Panc1 (cell line): ENCODE measurements around the gene IL32. TPM values are rescaled to one million over a fixed set of nuclear protein-coding genes. Genes with fewer than 3 reads are reported as not detected.

Experiments
- ATAC-seq: fragments of 200-7000 bp; cut with Tn5 transposase; 2 replicates; pipeline ENCODE4 v1.9.1; 2020; ENCODE audit warnings: mild to moderate bottlenecking, moderate library complexity
- BruUV-seq: library from RNA; stranded (reverse); fragments of 400-500 nt; replicated peaks from 2 replicates; lab custom pipeline; 2021; lab: Mats Ljungman, UMichigan
- CTCF ChIA-PET: fragments of 300-600 bp; sonication (Branson Sonifier 250); formaldehyde crosslinking; loops from one replicate; lab custom pipeline; 2022; ENCODE audit warnings: antibody characterized with exemption; lab: Charles Lee
- POLR2A ChIA-PET: fragments of 300-600 bp; sonication (Branson Sonifier 250); formaldehyde crosslinking; loops from one replicate; lab custom pipeline; 2022; ENCODE audit warnings: antibody characterized with exemption; lab: Charles Lee
- DNase-seq: peaks from one replicate; pipeline ENCODE4 v3.0.0-alpha.2; 2010; ENCODE audit warnings: low read depth, low spot score
- H3K27ac ChIP-seq: 2 replicates; pipeline ENCODE4 v1.5.1; 2011; ENCODE audit warnings: mild to moderate bottlenecking, low read length, inconsistent platforms
- H3K27me3 ChIP-seq: fragments of 200-500 bp; sonication (Bioruptor generic); 2 replicates; pipeline ENCODE4 v1.6.0; 2014; ENCODE audit warnings: low read length, inconsistent platforms; ENCODE audit not compliant: control insufficient read depth, insufficient read depth
- H3K36me3 ChIP-seq: fragments of 200-500 bp; sonication (Bioruptor generic); 2 replicates; pipeline ENCODE4 v1.5.1; 2014; ENCODE audit warnings: inconsistent platforms, mild to moderate bottlenecking, low read length, moderate library complexity; ENCODE audit not compliant: control insufficient read depth, insufficient read depth
- H3K4me1 ChIP-seq: 2 replicates; pipeline ENCODE4 v1.5.1; 2011; ENCODE audit warnings: inconsistent platforms, mild to moderate bottlenecking, low read length, moderate library complexity; ENCODE audit not compliant: control insufficient read depth, insufficient read depth
- H3K4me3 ChIP-seq, 2 experiments: 2 replicates each; pipeline ENCODE4 v1.5.1; 2011 to 2012; ENCODE audit warnings: low read depth in 2 of 2, low read length in 2 of 2, mild to moderate bottlenecking in 2 of 2, inconsistent platforms in 1 of 2, moderate library complexity in 1 of 2
- H3K9me3 ChIP-seq: fragments of 200-500 bp; sonication (Bioruptor generic); 2 replicates; pipeline ENCODE4 v1.5.1; 2014; ENCODE audit warnings: low read depth, mild to moderate bottlenecking, inconsistent platforms, low read length, moderate library complexity; ENCODE audit not compliant: control insufficient read depth, insufficient read depth
- CTCF ChIP-seq: fragments of 450-650 bp; IDR thresholded peaks from 2 replicates; pipeline ENCODE4 v1.5.1; 2017; ENCODE audit warnings: mild to moderate bottlenecking
- POLR2AphosphoS5 ChIP-seq: IDR thresholded peaks from 2 replicates; pipeline ENCODE4 v1.6.1; 2012; ENCODE audit warnings: mild to moderate bottlenecking, low read depth, low read length, moderate library complexity
- REST ChIP-seq, 2 experiments: IDR thresholded peaks; 2 replicates each; pipeline ENCODE4 v1.6.1; 2011 to 2012; ENCODE audit warnings: low read depth in 2 of 2, control low read depth in 1 of 2, low read length in 1 of 2, mild to moderate bottlenecking in 1 of 2, moderate library complexity in 1 of 2; ENCODE audit not compliant: insufficient read depth in 1 of 2
- SIN3A ChIP-seq: IDR thresholded peaks from 2 replicates; pipeline ENCODE4 v1.6.1; 2012; ENCODE audit warnings: low read depth, mild to moderate bottlenecking, low read length, moderate library complexity, borderline replicate concordance; ENCODE audit not compliant: insufficient read depth
- TCF7L2 ChIP-seq: IDR thresholded peaks from 2 replicates; pipeline ENCODE4 v1.6.1; 2011; ENCODE audit warnings: mild to moderate bottlenecking, low read depth, low read length, inconsistent platforms
- in situ Hi-C: cut with HindIII; loops from 2 replicates; pipeline ENCODE4 v1.10.0; 2016; ENCODE audit warnings: low sequenced_read_pairs, low pct_unique_long_range_greater_than_20kb
- intact Hi-C: fragments of 100-400 bp; cut with micrococcal nuclease; formaldehyde crosslinking; loops from one replicate; pipeline ENCODE4 v1.10.0; 2022; ENCODE audit not compliant: unreplicated experiment
- total RNA-seq: library from RNA; stranded (reverse); gene quantifications from one replicate; pipeline ENCODE4 v1.2.1, GENCODE V29; 2021; ENCODE audit not compliant: unreplicated experiment

IL32 gene
- total RNA-seq, 1 experiment from 2014 or later = 17.1 TPM

- CTCF ChIA-PET = interaction anchor here (0.6 to 1.2 kb wide), 2 partner anchors 10 to 28 kb away, joined by 3 to 4 read pairs; no protein-coding TSS in a partner anchor
- TF ChIP-seq CTCF = peak; percentile 68
- TF ChIP-seq SIN3A = no peak
- no peak for TF ChIP-seq POLR2AphosphoS5
- no peak for TF ChIP-seq TCF7L2
- peak; percentile 23 to 66; a peak in 3 of 4 replicates for TF ChIP-seq REST (IDR thresholded peaks at IDR 0.05; ENCODE audit: insufficient read depth in 1 of 2, low read depth in 2 of 2, low read length in 1 of 2)
- Histone ChIP-seq H3K27me3 (no peaks in the 10 kb centered on the region), H3K4me3 (no peak overlapping the region), H3K9me3 (no peaks in the 10 kb centered on the region), H3K36me3 (no peaks in the 10 kb centered on the region), H3K4me1 (no peaks in the 10 kb centered on the region), H3K27ac (no peak overlapping the region)
- no TSS peak for BruUV-seq
- POLR2A ChIA-PET = no interaction called here
- intact Hi-C loops = no loop called here
- in situ Hi-C loops = no loop called here
- DNase-seq = no peak
- peak; percentile 61 for ATAC-seq
Observed at GRCh38 chr16:3087243-3088235, 22.1 kb downstream of the IL32 start.

DNA sequence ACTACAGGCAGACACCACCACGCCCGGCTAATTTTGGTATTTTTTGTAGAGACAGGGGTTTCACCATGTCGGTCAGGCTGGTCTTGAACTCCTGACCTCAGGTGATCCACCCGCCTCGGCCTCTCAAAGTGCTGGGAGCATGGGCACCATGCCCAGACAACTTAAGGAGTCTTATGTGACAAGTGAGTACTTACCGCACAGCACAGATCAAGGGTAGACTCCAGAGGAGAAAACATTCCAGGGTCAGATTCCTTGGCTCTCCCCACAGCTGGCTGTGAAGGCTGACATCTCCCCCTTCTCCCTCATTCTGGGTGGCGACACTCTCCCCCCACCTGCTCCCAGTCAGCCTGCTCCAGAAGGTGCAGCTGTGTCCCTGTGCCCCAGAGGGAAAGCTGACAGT lies 23.0 kb downstream of the IL32 start:
- TF ChIP-seq CTCF (no peak), POLR2AphosphoS5 (no peak), SIN3A (no peak), TCF7L2 (no peak), REST (IDR thresholded peaks at IDR 0.05; ENCODE audit: insufficient read depth in 1 of 2, low read depth in 2 of 2, low read length in 1 of 2) (no peak)
- in situ Hi-C loops = no loop called here
- Histone ChIP-seq H3K27ac (no peak overlapping the region), H3K36me3 (no peaks in the 10 kb centered on the region), H3K27me3 (no peaks in the 10 kb centered on the region), H3K9me3 (no peaks in the 10 kb centered on the region), H3K4me1 (no peaks in the 10 kb centered on the region), H3K4me3 (no peak overlapping the region)
- intact Hi-C loops = no loop called here
- no peak for ATAC-seq
- no TSS peak for BruUV-seq
- POLR2A ChIA-PET = no interaction called here
- DNase-seq = no peak
- CTCF ChIA-PET = interaction anchor here (0.6 to 0.9 kb wide), 2 partner anchors 26 to 1306 kb away, joined by 3 to 4 read pairs; partner anchors contain the start of genes NUBP2 and SPSB3
